ENCODE measurements around the gene LCA5L. TPM values are rescaled to one million over a fixed set of nuclear protein-coding genes. Genes with fewer than 3 reads are reported as not detected.

The LCA5L gene
- total RNA-seq = 1 to 10 TPM in 2 of 4 donors, under 1 TPM in 1, not detected in 1; 0.66 to 5.9 (median 1.9) TPM

GRCh38 chr21:39445321-39446269 is at the start of gene LCA5L:
TSS of gene LCA5L (minus strand) at chr21:39445778. CDS start at chr21:39428493, 17,285 bp downstream.
- 0 to 1% methylated on average over 69 to 82 of the region's 83 CpGs for WGBS, 2 donors
- H3K4me3 ChIP-seq = peak within 1 kb of the TSS; percentile 66 to 92 (median 84)
- H3K36me3 ChIP-seq = no peaks in the 10 kb centered on the region
- peaks cover 0 to 19% (median 6%) of the 10 kb centered on the region in 4 donors for H3K4me1 ChIP-seq
- DNase-seq (ENCODE audit: low spot score in 2 of 2) = peak; percentile 66 to 76
- H3K27ac ChIP-seq = peak within 1 kb of the TSS; percentile 83 to 93 (median 90)
- peak in 3 of 5 experiments; percentile 28 to 49 (median 42) for TF ChIP-seq CTCF (IDR thresholded peaks at IDR 0.05)
- TF ChIP-seq EP300 (IDR thresholded peaks at IDR 0.05) = peak; percentile 15 to 72
- peak; percentile 59 to 81 for TF ChIP-seq POLR2A (IDR thresholded peaks at IDR 0.05)
- no peaks in the 10 kb centered on the region for H3K9me3 ChIP-seq
- H3K27me3 ChIP-seq = no peaks in the 10 kb centered on the region

- Histone ChIP-seq H3K27me3 (no peaks in the 10 kb centered on the region), H3K27ac (no peak overlapping the region), H3K9me3 (peaks cover 0 to 13% (median 0%) of the 10 kb centered on the region in 4 donors), H3K4me3 (no peak overlapping the region), H3K4me1 (peaks cover 0 to 3% (median 0%) of the 10 kb centered on the region in 4 donors), H3K36me3 (peaks cover 0 to 3% (median 0%) of the 10 kb centered on the region in 3 donors)
- DNase-seq (ENCODE audit: low spot score in 2 of 2) = no peak
- 38 to 62% methylated on average over 1 of the region's 1 CpG for WGBS, 2 donors
- no peak for TF ChIP-seq POLR2A (IDR thresholded peaks at IDR 0.05)
- TF ChIP-seq EP300 (IDR thresholded peaks at IDR 0.05) = no peak
- TF ChIP-seq CTCF (IDR thresholded peaks at IDR 0.05) = no peak
Measured at GRCh38 chr21:39489380-39489924, 43.9 kb upstream of the LCA5L start.

- 80 to 87% methylated on average over 6 of the region's 6 CpGs for WGBS, 2 donors
- Histone ChIP-seq H3K9me3 (no peaks in the 10 kb centered on the region), H3K27ac (no peak overlapping the region), H3K27me3 (no peaks in the 10 kb centered on the region), H3K4me3 (no peak overlapping the region), H3K36me3 (peaks cover 0 to 3% (median 0%) of the 10 kb centered on the region in 3 donors), H3K4me1 (peaks cover 0 to 4% (median 0%) of the 10 kb centered on the region in 4 donors)
- TF ChIP-seq POLR2A (IDR thresholded peaks at IDR 0.05) = no peak
- TF ChIP-seq CTCF (IDR thresholded peaks at IDR 0.05) = no peak
- no peak for TF ChIP-seq EP300 (IDR thresholded peaks at IDR 0.05)
- DNase-seq (ENCODE audit: low spot score in 2 of 2) = no peak
Measured at GRCh38 chr21:39484711-39485276, 39.2 kb upstream of the LCA5L start.

GRCh38 chr21:39483917-39484316 is 38.3 kb upstream of the LCA5L start:
- no peak for TF ChIP-seq EP300 (IDR thresholded peaks at IDR 0.05)
- TF ChIP-seq CTCF (IDR thresholded peaks at IDR 0.05) = no peak
- no peak for TF ChIP-seq POLR2A (IDR thresholded peaks at IDR 0.05)
- H3K4me1 ChIP-seq = peaks cover 0 to 5% (median 0%) of the 10 kb centered on the region in 4 donors
- no peaks in the 10 kb centered on the region for H3K27me3 ChIP-seq
- no peak overlapping the region for H3K4me3 ChIP-seq
- no peaks in the 10 kb centered on the region for H3K9me3 ChIP-seq
- H3K27ac ChIP-seq = no peak overlapping the region
- peaks cover 0 to 3% (median 0%) of the 10 kb centered on the region in 3 donors for H3K36me3 ChIP-seq
- WGBS, 2 donors = 44 to 70% methylated on average over 1 of the region's 1 CpG
- DNase-seq (ENCODE audit: low spot score in 2 of 2) = no peak

Measured in tibial nerve (tissue), 4 donors.